Cortex of kidney (tissue), 1 donor: ENCODE measurements around the gene ARHGAP4.

ENCODE experiments used
- DNase-seq: peaks from one replicate; lab custom pipeline; 2025; lab: John Stamatoyannopoulos, UW

The ARHGAP4 gene

DNA sequence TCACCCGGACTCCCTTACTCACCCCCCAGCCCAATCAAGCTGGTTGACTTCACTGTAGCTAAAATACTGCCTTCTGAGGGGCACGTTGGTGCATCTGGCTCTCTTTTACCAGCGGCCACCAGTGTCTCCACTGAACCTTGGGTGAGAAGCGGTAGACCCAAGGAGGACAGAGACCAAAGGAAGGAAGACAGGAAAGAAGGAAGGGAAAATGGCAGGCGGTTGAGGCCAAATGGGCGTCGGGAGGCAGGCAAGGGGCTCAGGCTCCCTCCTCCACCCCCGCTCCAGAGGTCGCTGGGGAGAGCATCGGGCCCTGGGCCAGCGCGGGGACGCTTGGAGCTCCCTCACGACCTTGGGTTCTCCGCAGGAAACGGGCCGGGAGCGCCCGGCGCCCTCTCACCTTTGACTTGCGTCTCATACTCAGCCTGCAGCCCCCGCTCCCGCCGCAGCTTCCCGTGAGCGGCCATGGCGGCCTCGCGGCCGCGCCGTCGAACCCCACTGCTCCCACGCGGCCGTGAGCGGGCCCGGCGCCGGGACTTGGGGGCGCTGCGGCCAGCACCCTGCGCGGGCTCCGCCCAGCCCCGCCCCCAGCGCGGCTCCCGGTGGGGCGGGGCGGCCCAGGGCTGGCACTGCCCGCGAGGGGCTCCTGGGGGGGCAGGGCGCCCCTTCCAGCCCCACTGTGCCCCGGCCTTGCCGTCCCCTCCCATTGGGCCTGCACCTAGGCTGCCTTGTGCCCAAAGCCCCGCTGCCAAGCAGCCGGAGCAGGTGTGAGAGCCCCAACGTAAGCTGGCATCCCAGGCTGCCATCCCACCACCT lies at the start of gene ARHGAP4:
ARHGAP4 (minus strand) TSS at position 526 of the 813 bp plus-strand sequence; CDS start at position 464, 62 bp downstream.
- DNase-seq: no peak

DNA sequence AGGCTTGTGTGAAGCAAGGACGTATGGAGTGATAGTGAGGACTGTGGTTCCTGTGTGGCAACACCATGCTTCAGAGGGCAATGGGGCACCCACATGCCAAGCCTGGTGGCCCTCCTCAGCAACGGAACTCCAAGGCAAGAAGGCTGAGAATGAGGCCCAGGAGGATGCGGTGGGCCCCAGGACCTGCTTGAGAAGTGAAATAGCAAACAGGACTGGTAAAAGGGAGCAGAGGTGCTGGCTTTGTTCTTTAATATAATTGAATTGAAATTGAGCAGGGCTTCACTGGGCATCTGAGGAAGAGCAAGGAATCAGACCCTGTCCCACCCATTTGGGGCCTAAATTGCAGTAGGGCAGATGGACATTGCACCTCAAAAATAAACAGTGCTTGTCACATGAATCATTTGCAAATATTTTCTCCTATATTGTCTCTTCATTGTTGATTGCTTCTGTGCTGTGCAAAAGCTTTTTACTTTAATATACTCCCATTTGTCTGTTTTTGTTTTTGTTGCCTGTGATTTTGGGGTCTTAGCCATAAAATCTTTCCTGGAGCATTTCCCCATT lies 48.7 kb upstream of the ARHGAP4 start:
- DNase-seq: no peak

- DNase-seq: no peak
Observed at GRCh38 chrX:153974003-153974725, 48.1 kb upstream of the ARHGAP4 start.

- no peak for DNase-seq
Observed at GRCh38 chrX:153973127-153974002, 47.3 kb upstream of the ARHGAP4 start.

- peak; percentile 53 for DNase-seq
Observed at GRCh38 chrX:153972368-153973126, 46.5 kb upstream of the ARHGAP4 start, which contains the start of gene TMEM187. Gene TMEM187, plus strand, starts transcription at chrX:153972754. Its CDS starts 9,309 bp downstream, at chrX:153982063.

DNA sequence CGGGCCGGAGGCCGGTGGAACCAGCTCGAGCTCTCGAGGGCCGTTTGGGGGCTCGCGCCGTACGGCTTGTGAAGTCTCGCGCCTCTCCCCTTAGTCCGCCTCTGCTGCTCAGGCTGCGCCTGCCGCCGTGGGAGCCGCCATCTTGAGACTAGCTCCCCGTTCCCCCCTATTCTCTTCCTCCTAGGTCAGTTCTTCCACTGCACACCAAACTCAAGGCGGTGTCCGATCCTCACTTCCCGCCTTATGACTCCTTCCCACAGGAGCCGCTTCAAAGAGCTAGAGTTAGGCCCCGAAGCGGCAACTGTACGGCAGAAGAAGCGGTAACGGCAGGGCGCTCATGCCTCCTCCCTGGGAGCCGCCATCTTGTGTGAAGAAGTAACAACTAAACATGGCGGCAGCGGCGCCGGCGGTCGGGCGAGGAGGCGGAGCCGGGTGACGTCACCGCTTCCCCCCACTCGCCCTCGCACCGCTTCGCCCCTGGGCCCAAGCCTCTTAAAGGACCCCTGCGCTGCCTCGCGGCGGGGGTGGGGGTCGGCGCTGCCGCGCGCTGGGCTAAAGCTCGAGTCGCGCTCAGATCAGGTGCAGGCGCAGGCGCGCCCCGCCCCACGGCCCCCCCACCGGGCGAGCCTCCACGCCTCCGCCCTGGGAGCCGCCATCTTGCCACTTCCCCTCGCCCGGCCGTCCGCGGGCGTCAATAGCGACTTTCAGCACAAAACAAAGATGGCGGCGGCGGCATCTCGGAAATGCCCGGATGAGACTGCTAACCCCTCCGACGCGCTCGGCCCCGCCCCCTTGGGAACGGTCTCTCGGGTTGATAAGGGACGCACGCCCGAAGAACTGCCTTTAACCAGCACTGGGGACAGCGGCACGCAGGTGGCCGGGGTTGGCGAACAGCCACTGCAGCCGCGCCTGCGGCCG lies 45.6 kb upstream of the ARHGAP4 start, which contains the start of gene HCFC1:
HCFC1 (minus strand) TSS at position 369 of the 918 bp plus-strand sequence. CDS start 978 bp downstream, outside the sequence.
- DNase-seq: no peak

DNA sequence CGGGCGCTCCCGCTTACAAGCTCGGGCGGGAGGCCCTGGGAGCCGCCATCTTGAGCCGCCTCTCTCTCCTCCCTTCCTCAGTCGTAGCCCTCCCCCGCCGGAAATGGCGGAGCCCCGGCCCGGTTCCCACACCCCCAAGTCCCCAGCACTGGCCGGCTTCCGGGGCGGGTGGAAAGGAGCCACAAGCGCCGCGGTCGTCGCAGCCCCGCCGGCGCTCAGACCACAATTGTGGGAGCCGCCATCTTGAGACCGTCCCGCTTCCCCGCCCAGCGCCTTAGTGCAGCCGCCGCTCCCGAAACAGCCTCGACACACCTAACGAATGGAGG lies 45.0 kb upstream of the ARHGAP4 start:
- DNase-seq: no peak

DNA sequence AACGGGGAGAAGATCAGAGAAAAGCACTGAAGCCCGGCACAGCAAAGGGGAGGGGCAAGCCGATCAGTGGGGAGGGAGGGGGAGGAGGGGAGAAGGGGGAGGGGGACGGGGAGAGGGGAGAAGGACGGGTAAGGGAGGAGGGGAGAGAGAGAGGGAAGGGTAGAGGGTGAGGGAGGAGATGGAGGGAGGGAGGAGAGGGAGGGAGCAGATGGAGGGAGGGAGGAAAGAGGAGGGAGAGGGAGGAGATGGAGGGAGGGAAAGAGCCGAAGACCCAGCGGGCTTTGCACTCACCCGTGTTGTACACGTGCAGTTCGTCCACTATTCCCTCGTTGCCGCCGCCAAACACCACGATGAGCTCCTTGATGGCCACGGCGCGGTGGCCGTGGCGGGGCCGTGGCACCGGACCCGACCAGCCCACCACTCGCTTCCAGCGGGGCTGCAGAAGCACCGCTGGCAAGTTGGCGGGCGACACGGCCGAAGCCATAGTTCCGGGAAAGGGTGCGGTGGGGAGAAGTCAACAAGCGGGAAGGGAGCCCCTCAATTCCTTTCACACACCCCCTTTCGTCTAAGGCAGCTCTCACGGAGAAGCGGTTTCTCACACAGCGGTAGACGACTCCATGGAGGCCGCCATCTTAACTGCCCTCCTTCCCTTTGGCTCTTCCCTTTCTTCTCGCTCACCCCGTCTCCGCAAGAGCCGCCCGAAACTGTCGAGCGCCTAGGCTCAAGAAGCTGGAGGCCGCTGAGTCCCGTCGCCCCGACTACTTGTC lies 44.5 kb upstream of the ARHGAP4 start:
- no peak for DNase-seq

DNA sequence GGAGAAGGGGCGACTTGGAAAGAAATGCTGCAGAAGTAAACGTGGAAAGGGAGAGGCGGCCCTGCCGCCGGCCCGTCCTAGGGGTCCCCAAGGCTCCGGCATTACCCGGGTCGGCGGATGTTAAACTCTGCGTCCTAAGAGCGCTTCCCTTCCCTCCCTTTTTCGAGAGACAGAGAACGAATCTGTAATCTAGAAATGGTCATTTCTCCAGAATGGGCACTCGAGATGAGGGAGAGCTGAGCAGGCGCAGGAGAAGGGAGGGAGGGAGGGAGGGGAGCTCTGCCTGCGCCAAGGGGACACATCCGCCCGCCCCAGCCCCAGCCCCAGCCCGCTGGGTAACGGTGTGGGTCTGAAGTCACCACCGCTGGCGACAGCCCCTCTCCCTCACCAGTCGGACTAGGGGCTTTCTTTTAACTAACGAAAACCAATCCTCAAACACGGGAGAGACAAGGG lies 43.9 kb upstream of the ARHGAP4 start:
- DNase-seq: no peak

DNA sequence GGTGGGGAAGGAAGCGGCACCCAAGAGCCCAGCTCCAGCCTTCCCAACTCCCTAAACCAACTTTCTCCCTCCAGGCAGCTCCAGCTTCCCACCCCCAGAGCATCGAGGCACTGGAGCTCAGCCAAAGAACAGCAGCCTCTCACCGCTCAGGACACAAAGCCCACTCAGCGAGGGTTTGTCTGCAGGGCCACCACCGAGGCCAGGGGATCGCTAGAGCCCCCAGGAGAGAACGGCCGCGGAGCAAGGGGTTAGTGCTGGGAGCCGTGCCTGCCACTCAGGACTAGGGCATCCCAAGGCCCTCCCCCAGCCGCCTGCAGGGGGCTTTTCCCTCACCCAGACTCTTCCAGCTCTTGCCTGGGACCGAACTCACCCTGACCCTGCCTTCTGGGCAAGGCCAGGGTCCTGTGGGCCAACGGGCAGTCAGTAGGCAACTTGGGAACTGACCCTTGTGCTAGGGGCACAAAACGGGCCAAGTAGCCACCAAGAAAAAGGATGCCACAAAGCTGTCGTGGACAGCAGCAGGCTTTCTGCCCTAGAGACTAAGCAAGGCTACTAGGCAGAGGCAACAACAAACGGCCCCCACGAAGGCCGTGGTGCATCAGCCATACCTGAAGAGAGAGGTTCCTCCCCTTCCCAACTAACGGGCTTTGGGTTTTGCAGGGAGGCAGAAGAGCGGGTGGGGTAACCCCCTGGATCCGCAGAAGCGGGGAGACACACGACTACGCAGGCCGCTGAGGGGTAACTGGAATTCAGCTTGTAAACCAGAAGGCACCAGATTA lies 43.2 kb upstream of the ARHGAP4 start:
- no peak for DNase-seq

- no peak for DNase-seq
Observed at GRCh38 chrX:153968754-153969124, 42.7 kb upstream of the ARHGAP4 start.

DNA sequence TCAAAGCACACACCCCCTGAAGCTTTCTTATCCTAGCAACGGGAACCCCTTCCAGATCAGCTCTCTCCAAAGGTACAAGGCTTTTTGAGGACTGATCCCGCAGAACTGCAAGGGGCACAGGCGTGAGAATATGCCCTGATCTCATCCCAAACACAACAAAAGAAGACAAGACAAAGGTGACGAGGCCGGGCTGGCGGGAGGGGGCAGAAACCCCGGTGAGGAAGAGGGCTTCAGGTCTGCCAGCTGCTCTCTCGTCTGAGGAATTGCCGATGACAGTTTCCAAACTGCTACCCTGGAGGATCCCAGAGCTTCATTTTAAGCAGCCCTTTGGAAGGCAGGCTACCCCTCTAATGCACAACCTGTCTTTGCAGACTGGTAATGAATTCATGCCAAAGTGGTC lies 42.2 kb upstream of the ARHGAP4 start:
- no peak for DNase-seq

DNA sequence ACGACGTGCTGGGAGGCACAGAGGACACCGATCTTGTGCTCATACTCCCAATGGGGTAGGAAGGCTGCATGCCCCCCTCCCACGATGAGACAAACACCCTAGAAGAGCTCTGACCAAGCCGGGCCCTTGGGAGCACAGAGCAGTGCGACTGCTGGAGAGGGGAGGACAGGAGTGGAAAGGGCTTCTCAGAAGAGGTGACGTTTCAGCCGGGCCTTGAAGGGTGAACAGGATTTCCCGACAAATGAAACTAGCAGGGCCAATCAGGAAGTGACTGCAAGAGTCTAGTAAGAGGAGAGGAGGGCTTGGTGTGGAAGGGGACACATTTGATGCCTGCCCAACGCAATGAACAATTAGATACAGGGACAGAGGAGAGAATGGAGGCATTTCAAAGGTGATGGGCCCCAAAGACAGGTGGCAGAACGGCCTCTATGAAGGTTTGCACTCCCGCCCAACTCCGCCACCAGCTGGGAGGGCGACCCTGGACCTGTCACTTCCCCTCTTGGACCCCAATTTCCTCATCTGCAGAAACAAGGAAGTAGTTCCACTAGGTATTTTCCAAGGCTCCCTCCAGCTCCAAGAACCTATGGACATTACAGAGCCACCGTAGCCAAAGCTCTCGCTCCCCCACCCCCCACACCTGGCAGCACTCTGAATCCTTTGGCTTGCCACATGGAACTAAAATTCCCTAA lies 41.6 kb upstream of the ARHGAP4 start:
- DNase-seq: no peak

DNA sequence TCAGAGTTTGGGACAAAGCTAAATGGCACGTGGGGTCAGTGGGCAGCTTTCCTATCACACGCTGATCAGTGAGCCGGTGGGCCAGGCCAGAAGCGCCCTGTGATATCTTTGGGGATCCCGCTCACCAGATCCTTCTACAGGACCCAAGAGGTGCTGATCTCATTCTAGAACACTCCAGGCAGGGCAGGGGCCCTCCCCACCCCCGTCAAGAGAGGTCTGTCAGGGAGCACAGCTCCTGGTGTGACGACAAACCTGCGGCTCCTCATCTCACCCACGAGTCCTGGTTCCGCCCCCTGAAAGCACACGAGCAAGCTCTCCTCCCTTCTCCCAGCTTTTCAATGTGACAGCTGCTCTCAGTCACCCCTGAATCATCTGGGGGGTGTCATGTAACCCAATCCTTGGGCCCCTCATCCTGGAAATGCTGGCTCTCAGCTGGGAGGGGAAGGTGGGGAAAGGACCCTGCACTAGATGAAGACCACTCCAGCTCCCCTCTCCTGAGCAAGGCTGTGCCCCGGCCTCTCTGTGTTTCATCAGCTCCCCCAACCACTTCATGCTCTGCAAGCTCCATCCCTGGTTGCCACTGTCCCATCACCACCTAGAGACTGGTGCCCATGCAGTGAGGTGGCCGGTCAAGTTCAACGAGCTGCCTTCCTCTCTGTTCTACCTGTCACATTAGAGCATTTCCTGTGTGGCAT lies 40.9 kb upstream of the ARHGAP4 start:
- DNase-seq: no peak

GRCh38 chrX:153966283-153966688 lies 40.2 kb upstream of the ARHGAP4 start:
- DNase-seq: no peak

DNA sequence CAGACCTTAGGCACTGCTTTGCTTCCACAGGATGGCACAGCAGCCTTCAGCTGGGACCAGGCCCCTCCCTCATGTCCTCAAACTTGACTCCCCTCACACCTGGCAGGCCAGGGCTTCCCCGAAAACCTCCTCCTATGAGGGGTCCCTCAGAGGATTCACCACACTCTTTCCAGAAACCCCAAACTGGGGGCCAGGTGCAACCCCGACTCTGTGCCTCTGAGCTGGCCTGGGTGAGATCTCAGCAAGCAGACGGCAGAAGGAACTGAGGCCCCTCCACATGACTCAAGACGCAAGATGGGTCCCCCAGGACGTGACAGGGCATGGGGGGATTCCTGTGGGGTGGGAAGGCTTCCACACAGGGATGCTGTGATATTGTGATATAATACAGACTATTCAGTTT lies 39.3 kb upstream of the ARHGAP4 start:
- no peak for DNase-seq

DNA sequence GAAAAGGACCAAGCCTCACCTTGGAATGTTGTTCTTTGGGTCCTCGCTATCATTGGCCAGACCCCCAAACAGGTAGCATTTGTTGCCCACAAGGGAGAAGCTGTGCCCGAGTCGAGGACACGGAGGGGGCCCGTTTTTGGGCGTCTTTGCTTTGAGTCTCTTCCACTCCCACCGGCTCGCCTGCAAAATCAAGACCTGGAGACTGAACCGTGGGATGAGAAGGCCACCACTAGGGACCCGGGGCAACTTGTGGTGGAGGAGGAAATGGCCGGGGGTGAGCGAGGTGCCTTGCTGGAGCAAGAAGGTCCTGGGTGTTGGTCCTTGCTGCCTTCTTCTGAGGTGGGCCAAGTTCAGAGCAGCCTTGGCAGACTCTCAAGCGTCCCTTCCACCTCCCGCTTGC lies 38.0 kb upstream of the ARHGAP4 start:
- DNase-seq: no peak
